Prostate gland (tissue), 2 donors: ENCODE measurements around the gene SAA4. TPM values are rescaled to one million over a fixed set of nuclear protein-coding genes. Genes with fewer than 3 reads are reported as not detected.
A peak's percentile ranks its signal among the peaks of the same experiment; 100 is the strongest.

Source experiments
- DNase-seq: peaks from one replicate; pipeline ENCODE4 v3.0.0-alpha.2; 2019; ENCODE audit warnings: low spot score
- H3K27ac ChIP-seq, 2 donors: fragments of 200-600 bp; sonication (generic); 2 replicates each; pipeline ENCODE4 v1.5.1; 2017 to 2019
- H3K27me3 ChIP-seq: fragments of 200-600 bp; sonication (generic); replicated peaks from 2 replicates; pipeline ENCODE4 v1.5.1; 2019; ENCODE audit not compliant: insufficient read depth
- H3K36me3 ChIP-seq, 2 donors: fragments of 200-600 bp; sonication (generic); 1 replicate in 1 of 2; 2 replicates in 1 of 2; pipeline versions ENCODE4 v1.5.1 to v1.8.1; 2017 to 2019
- H3K4me1 ChIP-seq: fragments of 200-600 bp; sonication (generic); replicated peaks from 2 replicates; pipeline ENCODE4 v1.5.1; 2019
- H3K4me3 ChIP-seq, 2 donors: fragments of 200-600 bp; sonication (generic); 2 replicates each; pipeline ENCODE4 v1.5.1; 2017 to 2019
- H3K9me3 ChIP-seq: fragments of 200-600 bp; sonication (generic); 2 replicates; pipeline ENCODE4 v1.5.1; 2017
- POLR2A ChIP-seq: fragments of 450-650 bp; IDR thresholded peaks from one replicate; pipeline ENCODE4 v1.6.1; 2016; ENCODE audit warnings: antibody characterized with exemption, mild to moderate bottlenecking
- POLR2AphosphoS5 ChIP-seq: sonication (generic); formaldehyde crosslinking; IDR thresholded peaks from one replicate; pipeline ENCODE4 v1.6.1; 2017; ENCODE audit warnings: antibody characterized with exemption
- WGBS: methylation state at CpG from one replicate; pipeline ENCODE4 v1.1.5; 2018; 5-methylcytosine and 5-hydroxymethylcytosine counted together
- intact Hi-C: fragments of 100-400 bp; cut with DNase I; formaldehyde crosslinking; loops from one replicate; pipeline ENCODE4 v1.14.2; 2022
- total RNA-seq, 2 donors: library from RNA; depleted of rRNA; stranded (reverse); fragments of >200 nt; gene quantifications; one replicate each; pipeline ENCODE4 v1.1.0, GENCODE V29; 2016
- TF ChIP-seq, protein P1 (sequence below), 4 experiments: fragments of 200-600 bp in 2 of 4; fragments of 450-650 bp in 2 of 4; sonication (generic) in 2 of 4; IDR thresholded peaks; 1 replicate in 3 of 4; 2 replicates in 1 of 4; pipeline ENCODE4 v1.5.1; 2016 to 2019; ENCODE audit warnings: antibody characterized with exemption in 4 of 4, mild to moderate bottlenecking in 2 of 4, moderate library complexity in 2 of 4

Gene SAA4
- total RNA-seq, 2 donors from 2014 or later, result not detected

DNA sequence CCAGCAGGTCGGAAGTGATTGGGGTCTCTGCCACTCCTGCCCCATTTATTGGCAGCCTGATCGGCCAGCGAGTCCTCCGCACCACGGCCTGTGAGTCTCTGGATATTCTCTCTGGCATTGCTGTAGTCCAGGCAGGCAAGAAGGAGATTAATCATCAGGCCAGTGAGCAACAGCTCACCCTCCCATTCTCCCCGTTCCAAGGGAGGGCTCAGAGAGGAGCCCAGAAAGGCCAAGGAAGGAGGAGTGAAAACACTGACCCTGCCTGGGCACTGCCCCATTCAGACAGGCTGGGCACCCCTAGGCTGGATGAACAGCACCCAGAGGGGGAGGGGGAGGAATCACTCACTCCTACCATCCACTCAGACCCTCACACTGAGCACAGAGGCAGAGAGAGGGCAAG lies 8.8 kb upstream of the SAA4 start:
- 78% methylated on average over 6 of the region's 6 CpGs for WGBS
- no peak for DNase-seq
- Histone ChIP-seq H3K4me1 (no peaks in the 10 kb centered on the region), H3K9me3 (no peaks in the 10 kb centered on the region), H3K27me3 (no peaks in the 10 kb centered on the region), H3K4me3 (no peak overlapping the region), H3K27ac (no peak overlapping the region), H3K36me3 (no peaks in the 10 kb centered on the region)
- TF ChIP-seq, protein P1, sequence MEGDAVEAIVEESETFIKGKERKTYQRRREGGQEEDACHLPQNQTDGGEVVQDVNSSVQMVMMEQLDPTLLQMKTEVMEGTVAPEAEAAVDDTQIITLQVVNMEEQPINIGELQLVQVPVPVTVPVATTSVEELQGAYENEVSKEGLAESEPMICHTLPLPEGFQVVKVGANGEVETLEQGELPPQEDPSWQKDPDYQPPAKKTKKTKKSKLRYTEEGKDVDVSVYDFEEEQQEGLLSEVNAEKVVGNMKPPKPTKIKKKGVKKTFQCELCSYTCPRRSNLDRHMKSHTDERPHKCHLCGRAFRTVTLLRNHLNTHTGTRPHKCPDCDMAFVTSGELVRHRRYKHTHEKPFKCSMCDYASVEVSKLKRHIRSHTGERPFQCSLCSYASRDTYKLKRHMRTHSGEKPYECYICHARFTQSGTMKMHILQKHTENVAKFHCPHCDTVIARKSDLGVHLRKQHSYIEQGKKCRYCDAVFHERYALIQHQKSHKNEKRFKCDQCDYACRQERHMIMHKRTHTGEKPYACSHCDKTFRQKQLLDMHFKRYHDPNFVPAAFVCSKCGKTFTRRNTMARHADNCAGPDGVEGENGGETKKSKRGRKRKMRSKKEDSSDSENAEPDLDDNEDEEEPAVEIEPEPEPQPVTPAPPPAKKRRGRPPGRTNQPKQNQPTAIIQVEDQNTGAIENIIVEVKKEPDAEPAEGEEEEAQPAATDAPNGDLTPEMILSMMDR (IDR thresholded peaks at IDR 0.05), result no peak
- TF ChIP-seq POLR2A, result no peak
- no peak for TF ChIP-seq POLR2AphosphoS5
- intact Hi-C loops, result no loop called here

DNA sequence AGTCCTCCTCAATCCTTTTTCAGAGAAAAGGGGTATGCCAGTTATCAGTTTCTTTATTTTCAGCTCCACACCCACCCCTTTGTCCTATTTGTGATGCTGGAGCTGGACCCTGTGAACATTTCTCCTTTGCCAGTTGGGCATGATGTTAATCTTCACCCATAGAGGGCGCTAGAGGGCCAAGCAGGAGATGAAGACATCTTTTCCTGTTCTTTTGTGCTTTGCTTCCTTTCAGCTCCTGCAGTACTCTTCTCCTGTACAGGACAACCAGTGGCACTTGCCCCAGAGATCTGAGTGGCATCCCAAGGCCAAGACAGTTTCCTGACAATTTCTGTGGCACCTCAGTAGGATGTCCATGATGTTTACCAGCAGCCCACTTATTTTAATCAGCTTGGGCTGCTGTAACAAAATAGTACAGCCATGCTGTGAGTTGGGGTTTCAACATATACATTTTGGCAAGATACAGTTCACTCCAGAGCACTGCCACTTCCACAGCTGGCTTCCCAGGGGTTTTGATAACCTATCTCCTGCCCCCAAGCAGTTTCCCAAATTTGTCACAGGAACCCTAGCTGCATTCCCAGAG lies 7.3 kb upstream of the SAA4 start:
- Histone ChIP-seq H3K27me3 (no peaks in the 10 kb centered on the region), H3K9me3 (no peaks in the 10 kb centered on the region), H3K36me3 (no peaks in the 10 kb centered on the region), H3K27ac (no peak overlapping the region), H3K4me1 (no peaks in the 10 kb centered on the region), H3K4me3 (no peak overlapping the region)
- intact Hi-C loops, result no loop called here
- TF ChIP-seq, protein P1 (IDR thresholded peaks at IDR 0.05), result peak in 3 of 4 experiments; percentile 22 to 50 (median 41)
- TF ChIP-seq POLR2A, result no peak
- DNase-seq, result peak; percentile 20
- 4% methylated on average over 1 of the region's 1 CpG for WGBS

- no peaks in the 10 kb centered on the region for H3K9me3 ChIP-seq
- 86% methylated on average over 1 of the region's 1 CpG for WGBS
- no peaks in the 10 kb centered on the region for H3K4me1 ChIP-seq
- TF ChIP-seq, protein P1 (IDR thresholded peaks at IDR 0.05), result no peak
- no peak for TF ChIP-seq POLR2AphosphoS5
- no peak for TF ChIP-seq POLR2A
- no peaks in the 10 kb centered on the region for H3K36me3 ChIP-seq
- H3K27ac ChIP-seq, result no peak overlapping the region
- no peak for DNase-seq
- H3K27me3 ChIP-seq, result no peaks in the 10 kb centered on the region
- intact Hi-C loops, result no loop called here
- H3K4me3 ChIP-seq, result no peak overlapping the region
These were observed 3.1 kb upstream of the SAA4 start for GRCh38 chr11:18239655-18240054.

GRCh38 chr11:18235394-18236334 lies 938 bp downstream of the SAA4 start:
- TF ChIP-seq POLR2AphosphoS5, result no peak
- TF ChIP-seq POLR2A, result no peak
- TF ChIP-seq, protein P1 (IDR thresholded peaks at IDR 0.05), result no peak
- Histone ChIP-seq H3K9me3 (no peaks in the 10 kb centered on the region), H3K4me3 (no peak overlapping the region), H3K36me3 (no peaks in the 10 kb centered on the region), H3K4me1 (no peaks in the 10 kb centered on the region), H3K27ac (no peak overlapping the region), H3K27me3 (no peaks in the 10 kb centered on the region)
- no peak for DNase-seq
- whole genome bisulfite sequencing, result 60% methylated on average over 8 of the region's 8 CpGs
- intact Hi-C loops, result no loop called here
